HG03175 (cell line): ENCODE measurements around the gene PELI2.

Experiments used
- ATAC-seq: cut with Tn5 transposase; IDR thresholded peaks from one replicate; pipeline ENCODE4 v1.9.1; 2021; ENCODE audit warnings: mild to moderate bottlenecking, moderate library complexity; ENCODE audit not compliant: unreplicated experiment

PELI2 gene

DNA sequence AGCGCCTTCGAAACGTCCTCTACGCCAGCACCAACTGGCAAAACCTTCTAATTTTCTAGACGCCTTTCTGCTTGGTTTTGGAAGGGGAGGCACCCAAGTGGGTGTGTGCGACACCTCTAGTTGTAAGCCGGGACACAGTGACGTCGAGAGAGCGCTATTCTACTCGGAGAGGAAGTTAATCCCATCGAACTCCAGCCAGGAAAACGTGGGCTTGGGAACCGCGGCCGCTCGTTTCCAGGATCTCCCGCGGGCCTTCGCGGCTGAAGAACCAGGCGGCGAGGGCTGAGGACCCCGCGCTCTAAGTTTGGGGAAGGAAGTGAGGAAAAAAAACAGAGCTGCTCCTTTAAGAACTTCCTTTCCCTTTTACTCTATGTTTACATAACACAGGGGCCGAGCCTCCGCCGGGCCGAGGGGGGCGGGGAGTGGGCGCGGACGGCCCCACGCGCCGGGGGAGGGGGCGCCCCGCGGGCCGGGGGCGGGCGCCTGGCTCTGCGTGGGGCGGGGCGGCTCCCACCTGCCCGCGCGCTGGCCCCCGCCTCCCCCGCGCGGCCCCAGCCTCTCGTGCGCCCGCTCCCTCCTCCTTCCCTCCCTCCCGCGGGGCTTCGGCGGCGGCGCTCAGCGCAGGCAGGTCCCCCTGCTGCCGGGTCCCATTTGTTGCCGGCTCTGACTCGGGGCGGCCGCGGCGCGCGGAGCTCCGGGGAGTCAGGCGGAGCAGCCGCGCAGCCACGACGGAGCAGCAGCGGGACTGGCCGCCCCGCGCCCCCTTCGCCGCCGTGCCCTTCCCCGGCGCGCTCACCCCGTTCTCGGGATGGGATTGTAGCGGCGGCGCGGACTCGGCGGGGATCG lies at the start of gene PELI2:
TSS of gene PELI2 (plus strand) at position 647 of the 846 bp plus-strand sequence. CDS start 250 bp downstream, outside the sequence.
- ATAC-seq, result peak; percentile 75

GRCh38 chr14:56073799-56074198 lies 44.4 kb upstream of the PELI2 start:
- no peak for ATAC-seq

DNA sequence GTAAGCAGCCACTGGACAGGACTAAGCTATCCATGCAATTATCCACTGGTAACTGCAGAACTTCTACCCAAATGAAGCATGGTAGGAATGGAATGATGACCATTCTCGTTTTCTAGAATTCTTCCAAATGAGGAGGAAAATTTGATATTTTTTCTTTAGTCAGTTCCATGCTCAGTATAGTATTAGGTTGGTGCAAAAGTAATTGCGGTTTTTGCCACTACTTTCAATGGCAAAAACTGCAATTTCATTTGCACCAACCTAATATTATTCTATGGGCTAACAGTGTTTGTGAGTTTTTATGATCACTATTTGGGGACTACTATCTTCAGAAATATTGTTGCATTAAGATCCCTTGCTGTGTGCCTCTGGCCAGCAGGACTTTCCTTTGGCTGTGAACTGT lies 42.9 kb upstream of the PELI2 start:
- no peak for ATAC-seq

GRCh38 chr14:56081139-56081538 lies 37.1 kb upstream of the PELI2 start:
- ATAC-seq, result no peak

DNA sequence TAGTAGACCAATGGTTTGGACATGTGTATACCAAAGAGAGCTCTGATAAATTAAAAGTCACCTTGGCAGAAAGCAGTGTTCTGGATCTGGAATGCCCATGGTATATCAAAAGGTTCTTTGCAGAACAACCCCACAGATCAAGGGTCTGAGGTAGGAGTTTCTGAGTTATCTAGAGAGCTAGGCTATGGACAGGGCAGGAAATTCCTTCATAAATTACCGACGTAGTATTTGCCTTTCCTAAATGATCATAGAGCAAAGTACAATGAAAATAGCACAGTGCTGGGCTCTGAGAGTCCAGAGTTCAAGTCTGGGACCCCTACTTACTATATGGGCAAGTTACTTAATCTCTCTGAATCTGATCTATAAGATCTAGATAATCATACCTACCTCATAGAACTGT lies 35.3 kb upstream of the PELI2 start:
- ATAC-seq, result no peak

GRCh38 chr14:56085471-56085870 lies 32.7 kb upstream of the PELI2 start:
- ATAC-seq, result no peak

DNA sequence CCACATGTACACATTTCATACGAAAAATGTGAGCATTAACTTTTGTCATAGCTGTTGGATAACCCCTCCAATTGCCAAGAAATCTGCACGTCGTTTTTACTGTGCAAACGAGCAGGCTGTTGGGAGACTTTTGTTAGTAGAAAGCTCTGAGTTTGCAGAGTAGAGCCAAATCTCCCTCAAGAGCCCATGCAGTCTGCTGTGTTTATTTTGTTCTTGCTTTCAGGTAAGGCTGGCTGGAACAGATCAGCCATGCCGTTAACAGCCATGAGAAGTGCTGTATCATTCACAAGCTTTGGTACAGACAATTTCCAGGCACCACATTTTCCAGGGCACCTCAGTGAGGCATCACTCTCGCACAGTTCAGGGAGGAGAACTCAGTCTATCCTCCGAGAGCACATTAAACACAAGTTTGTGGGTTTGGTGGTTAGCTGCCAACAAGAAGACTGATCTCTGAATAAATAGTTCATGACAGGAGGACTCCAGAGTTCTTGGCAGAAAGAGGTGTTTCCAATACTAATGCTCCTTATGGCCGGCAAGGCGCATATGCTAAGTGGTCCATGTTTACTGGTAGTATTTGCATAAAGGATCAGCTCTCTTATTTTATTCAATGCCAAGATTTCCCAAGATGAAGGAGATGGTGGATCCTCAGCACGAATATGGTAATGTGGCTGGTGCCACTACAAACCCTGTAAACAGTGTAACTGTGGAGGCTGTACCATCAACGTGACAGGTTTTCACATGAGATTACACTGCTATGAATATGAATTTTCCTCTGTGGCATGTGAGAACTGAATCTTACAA lies 30.3 kb upstream of the PELI2 start:
- no peak for ATAC-seq

- ATAC-seq, result no peak
Measured at GRCh38 chr14:56088941-56089340, 29.3 kb upstream of the PELI2 start.

DNA sequence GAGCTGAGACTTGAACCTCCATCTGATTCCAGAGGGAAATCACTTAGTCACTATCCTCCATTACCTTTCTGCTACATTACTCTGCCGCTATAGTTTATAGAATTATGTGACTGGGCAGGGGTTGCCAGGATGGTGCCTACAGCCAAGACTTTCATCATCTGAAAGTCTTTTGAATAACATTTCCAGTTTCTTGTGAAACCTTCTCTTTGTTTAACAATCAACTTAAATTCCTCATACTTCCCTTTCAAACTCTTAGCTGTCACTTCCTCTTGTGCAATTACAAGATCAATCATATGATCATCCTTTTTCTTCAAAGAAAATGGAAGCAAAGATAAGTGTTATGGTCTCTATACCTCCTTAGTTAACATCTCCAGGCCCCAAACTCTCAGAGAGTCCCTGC lies 25.4 kb upstream of the PELI2 start:
- ATAC-seq, result no peak

DNA sequence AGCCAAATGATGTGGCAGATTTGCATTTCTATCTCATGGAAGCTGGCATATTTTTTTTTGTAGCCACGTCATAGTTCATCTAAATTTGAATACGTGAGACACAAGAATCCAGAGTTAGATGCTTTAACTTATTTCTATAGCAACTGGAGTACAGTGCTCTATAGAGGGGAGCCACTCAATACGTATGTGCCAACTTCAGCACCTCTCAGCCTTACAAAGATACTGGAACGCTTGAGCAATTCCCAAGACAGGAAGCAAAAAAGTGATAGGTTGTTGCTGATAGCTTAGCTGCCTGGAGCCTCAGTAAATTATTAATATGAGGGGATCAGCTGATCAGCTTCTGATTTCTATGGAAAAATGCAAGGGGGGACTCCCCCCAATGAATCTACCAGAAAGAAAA lies 24.1 kb upstream of the PELI2 start:
- no peak for ATAC-seq

DNA sequence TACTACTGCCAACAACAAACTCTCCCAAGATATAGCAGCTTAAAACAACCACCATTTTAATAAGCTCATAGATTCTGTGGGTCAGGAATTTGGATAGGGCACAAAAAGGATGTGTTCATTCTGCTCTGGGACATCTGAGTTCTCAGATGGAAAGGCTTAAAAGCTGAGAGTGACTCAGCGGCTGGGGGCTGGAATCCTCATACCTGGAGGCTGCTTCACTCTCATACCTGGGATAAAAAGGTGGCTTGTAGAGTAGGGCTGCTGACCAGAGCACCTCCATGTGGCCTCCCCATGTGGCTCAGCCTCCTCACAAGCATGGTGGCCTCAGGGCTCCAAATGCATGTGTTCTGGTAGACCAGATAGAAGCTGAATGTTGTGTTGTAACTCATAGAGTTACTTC lies 20.2 kb upstream of the PELI2 start:
- ATAC-seq, result no peak

GRCh38 chr14:56099081-56099797 lies 19.0 kb upstream of the PELI2 start:
- ATAC-seq, result no peak

GRCh38 chr14:56100556-56100955 lies 17.7 kb upstream of the PELI2 start:
- ATAC-seq, result no peak

DNA sequence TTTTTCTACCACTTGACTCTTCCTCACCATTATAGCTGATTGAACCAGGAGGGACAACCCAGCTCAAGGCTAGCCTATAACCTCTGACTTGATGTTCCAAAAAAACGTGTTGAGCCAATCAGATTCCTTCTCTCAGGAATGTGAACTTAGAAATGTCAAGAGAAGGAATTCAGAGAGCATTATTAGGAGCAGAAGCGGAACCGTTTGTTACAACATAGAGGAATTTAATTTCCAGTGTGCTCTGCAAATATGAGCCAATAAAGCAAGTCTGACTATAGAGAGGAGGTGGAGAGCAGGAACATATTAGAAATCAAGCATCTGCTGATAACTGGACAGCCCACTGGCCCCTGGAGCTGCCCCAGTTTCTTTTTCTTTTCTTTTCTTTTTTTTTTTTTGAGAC lies 15.3 kb upstream of the PELI2 start:
- no peak for ATAC-seq

GRCh38 chr14:56107615-56108014 lies 10.6 kb upstream of the PELI2 start:
- ATAC-seq, result no peak

GRCh38 chr14:56108057-56108456 lies 10.2 kb upstream of the PELI2 start:
- no peak for ATAC-seq

GRCh38 chr14:56112781-56113180 lies 5.4 kb upstream of the PELI2 start:
- no peak for ATAC-seq

DNA sequence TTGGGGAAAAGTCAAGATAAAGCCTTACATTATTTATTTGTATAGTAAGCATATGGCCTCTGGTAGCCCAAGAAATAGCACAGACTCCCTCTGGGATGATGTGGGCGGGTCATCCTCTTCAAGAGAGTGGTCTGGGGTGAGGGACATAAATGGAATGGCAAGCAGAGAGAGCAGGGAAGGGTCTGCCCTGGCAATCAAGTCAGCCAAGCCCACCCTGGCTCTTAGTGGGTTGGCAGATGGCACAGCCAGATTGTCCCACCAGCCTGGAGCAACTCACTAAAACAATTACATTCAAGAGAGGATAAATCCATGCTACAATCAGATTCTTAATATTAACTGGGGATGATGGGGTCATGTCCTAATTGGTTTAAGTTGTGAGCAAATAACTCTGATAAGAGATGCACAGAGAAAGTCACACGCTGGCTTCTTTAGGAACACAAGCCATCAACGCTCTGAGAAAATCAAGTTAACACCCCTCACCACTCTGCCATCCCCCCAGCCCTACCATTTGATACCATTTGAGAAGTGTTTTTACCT lies 2.8 kb upstream of the PELI2 start:
- ATAC-seq, result no peak

GRCh38 chr14:56115976-56116893 lies 2.0 kb upstream of the PELI2 start:
- ATAC-seq, result no peak

DNA sequence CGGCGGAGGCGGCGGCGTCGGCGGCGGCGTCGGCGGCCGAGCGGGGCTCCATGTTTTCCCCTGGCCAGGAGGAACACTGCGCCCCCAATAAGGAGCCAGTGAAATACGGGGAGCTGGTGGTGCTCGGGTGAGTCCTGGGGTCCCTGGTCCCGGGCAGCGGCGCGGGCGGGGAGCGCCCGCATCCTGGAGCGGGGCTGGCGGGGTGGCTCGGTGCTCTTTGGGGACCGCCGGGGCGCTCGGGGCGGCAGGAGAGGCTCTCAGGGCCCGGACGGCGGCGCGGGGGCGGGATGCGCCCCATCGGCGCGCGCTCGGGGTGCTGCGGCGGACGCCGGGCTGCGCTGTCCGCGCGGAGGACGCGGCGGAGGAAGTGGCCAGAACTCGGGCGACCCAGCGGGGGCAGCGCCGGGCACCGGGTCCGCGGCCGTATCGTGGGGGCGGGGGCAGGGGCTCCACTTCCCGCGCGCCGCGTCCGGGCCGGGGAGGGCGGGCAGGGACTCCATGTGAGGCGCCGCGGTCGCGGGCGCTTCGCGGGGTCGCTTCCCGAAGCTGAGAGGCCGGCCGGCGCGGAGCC lies 485 bp downstream of the PELI2 start:
- peak; percentile 6 for ATAC-seq
